Panc1 (cell line): ENCODE data around the gene TLL2. TPM values are rescaled to one million over a fixed set of nuclear protein-coding genes. Genes with fewer than 3 reads are reported as not detected.

Experiments used
- ATAC-seq: fragments of 200-7000 bp; cut with Tn5 transposase; 2 replicates; pipeline ENCODE4 v1.9.1; 2020; ENCODE audit warnings: mild to moderate bottlenecking, moderate library complexity
- BruUV-seq: library from RNA; stranded (reverse); fragments of 400-500 nt; replicated peaks from 2 replicates; lab custom pipeline; 2021; lab: Mats Ljungman, UMichigan
- CTCF ChIA-PET: fragments of 300-600 bp; sonication (Branson Sonifier 250); formaldehyde crosslinking; loops from one replicate; lab custom pipeline; 2022; ENCODE audit warnings: antibody characterized with exemption; lab: Charles Lee
- POLR2A ChIA-PET: fragments of 300-600 bp; sonication (Branson Sonifier 250); formaldehyde crosslinking; loops from one replicate; lab custom pipeline; 2022; ENCODE audit warnings: antibody characterized with exemption; lab: Charles Lee
- DNase-seq: peaks from one replicate; pipeline ENCODE4 v3.0.0-alpha.2; 2010; ENCODE audit warnings: low read depth, low spot score
- H3K27ac ChIP-seq: 2 replicates; pipeline ENCODE4 v1.5.1; 2011; ENCODE audit warnings: mild to moderate bottlenecking, low read length, inconsistent platforms
- H3K27me3 ChIP-seq: fragments of 200-500 bp; sonication (Bioruptor generic); 2 replicates; pipeline ENCODE4 v1.6.0; 2014; ENCODE audit warnings: low read length, inconsistent platforms; ENCODE audit not compliant: control insufficient read depth, insufficient read depth
- H3K36me3 ChIP-seq: fragments of 200-500 bp; sonication (Bioruptor generic); 2 replicates; pipeline ENCODE4 v1.5.1; 2014; ENCODE audit warnings: inconsistent platforms, mild to moderate bottlenecking, low read length, moderate library complexity; ENCODE audit not compliant: control insufficient read depth, insufficient read depth
- H3K4me1 ChIP-seq: 2 replicates; pipeline ENCODE4 v1.5.1; 2011; ENCODE audit warnings: inconsistent platforms, mild to moderate bottlenecking, low read length, moderate library complexity; ENCODE audit not compliant: control insufficient read depth, insufficient read depth
- H3K4me3 ChIP-seq, 2 experiments: 2 replicates each; pipeline ENCODE4 v1.5.1; 2011 to 2012; ENCODE audit warnings: low read depth in 2 of 2, low read length in 2 of 2, mild to moderate bottlenecking in 2 of 2, inconsistent platforms in 1 of 2, moderate library complexity in 1 of 2
- H3K9me3 ChIP-seq: fragments of 200-500 bp; sonication (Bioruptor generic); 2 replicates; pipeline ENCODE4 v1.5.1; 2014; ENCODE audit warnings: low read depth, mild to moderate bottlenecking, inconsistent platforms, low read length, moderate library complexity; ENCODE audit not compliant: control insufficient read depth, insufficient read depth
- POLR2AphosphoS5 ChIP-seq: IDR thresholded peaks from 2 replicates; pipeline ENCODE4 v1.6.1; 2012; ENCODE audit warnings: mild to moderate bottlenecking, low read depth, low read length, moderate library complexity
- SIN3A ChIP-seq: IDR thresholded peaks from 2 replicates; pipeline ENCODE4 v1.6.1; 2012; ENCODE audit warnings: low read depth, mild to moderate bottlenecking, low read length, moderate library complexity, borderline replicate concordance; ENCODE audit not compliant: insufficient read depth
- TCF7L2 ChIP-seq: IDR thresholded peaks from 2 replicates; pipeline ENCODE4 v1.6.1; 2011; ENCODE audit warnings: mild to moderate bottlenecking, low read depth, low read length, inconsistent platforms
- in situ Hi-C: cut with HindIII; loops from 2 replicates; pipeline ENCODE4 v1.10.0; 2016; ENCODE audit warnings: low sequenced_read_pairs, low pct_unique_long_range_greater_than_20kb
- intact Hi-C: fragments of 100-400 bp; cut with micrococcal nuclease; formaldehyde crosslinking; loops from one replicate; pipeline ENCODE4 v1.10.0; 2022; ENCODE audit not compliant: unreplicated experiment
- total RNA-seq: library from RNA; stranded (reverse); gene quantifications from one replicate; pipeline ENCODE4 v1.2.1, GENCODE V29; 2021; ENCODE audit not compliant: unreplicated experiment
- TF ChIP-seq, protein P1 (sequence below), 2 experiments: IDR thresholded peaks; 2 replicates each; pipeline ENCODE4 v1.6.1; 2011 to 2012; ENCODE audit warnings: low read depth in 2 of 2, control low read depth in 1 of 2, low read length in 1 of 2, mild to moderate bottlenecking in 1 of 2, moderate library complexity in 1 of 2; ENCODE audit not compliant: insufficient read depth in 1 of 2
- TF ChIP-seq, protein P2 (sequence below): fragments of 450-650 bp; IDR thresholded peaks from 2 replicates; pipeline ENCODE4 v1.5.1; 2017; ENCODE audit warnings: mild to moderate bottlenecking

Gene TLL2
- total RNA-seq, 1 experiment from 2014 or later = 0.64 TPM

DNA sequence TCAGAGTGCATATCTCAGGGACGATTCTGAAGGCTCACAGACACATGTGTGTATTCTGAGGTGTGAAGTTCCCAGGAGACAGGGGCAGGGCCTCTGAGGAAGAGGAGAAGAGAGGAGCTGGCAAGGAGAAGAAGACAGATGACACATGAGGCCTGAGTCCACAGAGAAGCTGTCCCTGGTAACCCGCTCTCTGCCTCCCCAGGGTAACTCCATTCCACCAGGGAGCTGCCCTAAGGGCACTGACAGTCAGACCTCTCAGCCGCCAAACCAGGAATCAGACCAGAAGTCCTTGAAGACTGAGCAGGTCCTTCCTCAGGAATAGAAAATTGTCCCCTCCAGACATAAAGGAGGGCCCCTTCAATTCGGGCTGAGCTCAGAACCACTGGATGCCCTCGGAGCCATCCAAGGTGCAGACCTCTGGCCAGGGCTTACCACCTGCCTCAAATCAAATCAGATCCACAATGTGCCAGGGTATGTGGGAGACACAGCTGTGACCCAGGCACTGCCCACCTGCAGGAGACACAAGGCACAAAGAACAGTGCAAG is 57.4 kb downstream of the TLL2 start:
- no peak overlapping the region for H3K4me3 ChIP-seq
- H3K4me1 ChIP-seq = no peaks in the 10 kb centered on the region
- in situ Hi-C loops (no loop called here), intact Hi-C loops (no loop called here)
- no peaks in the 10 kb centered on the region for H3K36me3 ChIP-seq
- no peaks in the 10 kb centered on the region for H3K9me3 ChIP-seq
- DNase-seq = no peak
- TF ChIP-seq TCF7L2 = no peak
- TF ChIP-seq SIN3A = no peak
- no peak for TF ChIP-seq POLR2AphosphoS5
- TF ChIP-seq, protein P1, sequence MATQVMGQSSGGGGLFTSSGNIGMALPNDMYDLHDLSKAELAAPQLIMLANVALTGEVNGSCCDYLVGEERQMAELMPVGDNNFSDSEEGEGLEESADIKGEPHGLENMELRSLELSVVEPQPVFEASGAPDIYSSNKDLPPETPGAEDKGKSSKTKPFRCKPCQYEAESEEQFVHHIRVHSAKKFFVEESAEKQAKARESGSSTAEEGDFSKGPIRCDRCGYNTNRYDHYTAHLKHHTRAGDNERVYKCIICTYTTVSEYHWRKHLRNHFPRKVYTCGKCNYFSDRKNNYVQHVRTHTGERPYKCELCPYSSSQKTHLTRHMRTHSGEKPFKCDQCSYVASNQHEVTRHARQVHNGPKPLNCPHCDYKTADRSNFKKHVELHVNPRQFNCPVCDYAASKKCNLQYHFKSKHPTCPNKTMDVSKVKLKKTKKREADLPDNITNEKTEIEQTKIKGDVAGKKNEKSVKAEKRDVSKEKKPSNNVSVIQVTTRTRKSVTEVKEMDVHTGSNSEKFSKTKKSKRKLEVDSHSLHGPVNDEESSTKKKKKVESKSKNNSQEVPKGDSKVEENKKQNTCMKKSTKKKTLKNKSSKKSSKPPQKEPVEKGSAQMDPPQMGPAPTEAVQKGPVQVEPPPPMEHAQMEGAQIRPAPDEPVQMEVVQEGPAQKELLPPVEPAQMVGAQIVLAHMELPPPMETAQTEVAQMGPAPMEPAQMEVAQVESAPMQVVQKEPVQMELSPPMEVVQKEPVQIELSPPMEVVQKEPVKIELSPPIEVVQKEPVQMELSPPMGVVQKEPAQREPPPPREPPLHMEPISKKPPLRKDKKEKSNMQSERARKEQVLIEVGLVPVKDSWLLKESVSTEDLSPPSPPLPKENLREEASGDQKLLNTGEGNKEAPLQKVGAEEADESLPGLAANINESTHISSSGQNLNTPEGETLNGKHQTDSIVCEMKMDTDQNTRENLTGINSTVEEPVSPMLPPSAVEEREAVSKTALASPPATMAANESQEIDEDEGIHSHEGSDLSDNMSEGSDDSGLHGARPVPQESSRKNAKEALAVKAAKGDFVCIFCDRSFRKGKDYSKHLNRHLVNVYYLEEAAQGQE (IDR thresholded peaks at IDR 0.05; ENCODE audit: insufficient read depth in 1 of 2, low read depth in 2 of 2, low read length in 1 of 2) = no peak
- TF ChIP-seq, protein P2, sequence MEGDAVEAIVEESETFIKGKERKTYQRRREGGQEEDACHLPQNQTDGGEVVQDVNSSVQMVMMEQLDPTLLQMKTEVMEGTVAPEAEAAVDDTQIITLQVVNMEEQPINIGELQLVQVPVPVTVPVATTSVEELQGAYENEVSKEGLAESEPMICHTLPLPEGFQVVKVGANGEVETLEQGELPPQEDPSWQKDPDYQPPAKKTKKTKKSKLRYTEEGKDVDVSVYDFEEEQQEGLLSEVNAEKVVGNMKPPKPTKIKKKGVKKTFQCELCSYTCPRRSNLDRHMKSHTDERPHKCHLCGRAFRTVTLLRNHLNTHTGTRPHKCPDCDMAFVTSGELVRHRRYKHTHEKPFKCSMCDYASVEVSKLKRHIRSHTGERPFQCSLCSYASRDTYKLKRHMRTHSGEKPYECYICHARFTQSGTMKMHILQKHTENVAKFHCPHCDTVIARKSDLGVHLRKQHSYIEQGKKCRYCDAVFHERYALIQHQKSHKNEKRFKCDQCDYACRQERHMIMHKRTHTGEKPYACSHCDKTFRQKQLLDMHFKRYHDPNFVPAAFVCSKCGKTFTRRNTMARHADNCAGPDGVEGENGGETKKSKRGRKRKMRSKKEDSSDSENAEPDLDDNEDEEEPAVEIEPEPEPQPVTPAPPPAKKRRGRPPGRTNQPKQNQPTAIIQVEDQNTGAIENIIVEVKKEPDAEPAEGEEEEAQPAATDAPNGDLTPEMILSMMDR = no peak
- BruUV-seq = no TSS peak
- no peaks in the 10 kb centered on the region; the same call in 1 of the 2 replicates for H3K27me3 ChIP-seq
- H3K27ac ChIP-seq = no peak overlapping the region
- ChIA-PET POLR2A (no interaction called here), CTCF (no interaction called here)
- no peak for ATAC-seq

DNA sequence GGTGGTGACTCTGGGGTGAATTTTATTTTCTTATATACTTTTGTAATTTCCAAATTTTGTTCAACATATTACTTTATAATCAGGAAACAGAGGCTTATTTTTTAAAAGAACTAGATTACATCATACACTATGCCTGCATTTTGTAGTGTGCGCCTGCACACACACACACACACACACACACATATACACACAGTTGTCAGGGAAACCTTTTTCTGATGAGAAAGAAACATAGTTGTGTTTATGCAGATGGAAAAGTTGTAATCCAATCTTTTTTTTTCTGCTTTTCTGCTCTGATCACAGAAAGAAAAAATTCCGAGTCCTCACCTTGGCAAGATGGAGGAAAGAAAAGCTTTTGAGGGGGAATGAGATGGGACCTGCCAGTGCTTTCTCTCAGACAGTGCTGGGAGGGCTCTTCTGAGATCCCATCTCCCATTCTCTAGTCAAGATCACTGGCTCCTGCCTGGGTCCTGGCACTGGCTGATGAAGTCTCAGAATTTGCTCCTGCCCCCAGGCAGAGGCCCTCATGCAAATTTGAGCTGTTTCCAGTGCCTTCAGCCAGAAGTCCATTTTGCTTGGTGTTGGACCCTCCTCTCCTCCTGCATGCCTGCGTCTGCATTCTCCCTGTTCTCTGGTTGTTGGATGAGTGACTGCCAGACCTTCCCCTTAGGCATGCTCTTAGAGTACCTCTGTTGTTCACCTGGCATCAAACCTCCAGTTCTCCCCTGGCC is 59.7 kb downstream of the TLL2 start:
- peaks cover 2% of the 10 kb centered on the region; the same call in 1 of the 2 replicates for H3K27me3 ChIP-seq
- H3K36me3 ChIP-seq = no peaks in the 10 kb centered on the region
- no peaks in the 10 kb centered on the region for H3K4me1 ChIP-seq
- no TSS peak for BruUV-seq
- ATAC-seq = no peak
- H3K27ac ChIP-seq = no peak overlapping the region
- DNase-seq = no peak
- in situ Hi-C loops (no loop called here), intact Hi-C loops (no loop called here)
- POLR2A ChIA-PET = no interaction called here
- no peaks in the 10 kb centered on the region for H3K9me3 ChIP-seq
- CTCF ChIA-PET = no interaction called here
- no peak overlapping the region for H3K4me3 ChIP-seq
- TF ChIP-seq, protein P2 = no peak
- TF ChIP-seq POLR2AphosphoS5 = no peak
- no peak for TF ChIP-seq SIN3A
- TF ChIP-seq, protein P1 (IDR thresholded peaks at IDR 0.05; ENCODE audit: insufficient read depth in 1 of 2, low read depth in 2 of 2, low read length in 1 of 2) = no peak
- no peak for TF ChIP-seq TCF7L2
